ENCODE results near the gene EYS. TPM values are rescaled to one million over a fixed set of nuclear protein-coding genes. Genes with fewer than 3 reads are reported as not detected.

EYS gene
- total RNA-seq, 4 donors from 2014 or later: under 0.01 TPM; not detected in 3

DNA sequence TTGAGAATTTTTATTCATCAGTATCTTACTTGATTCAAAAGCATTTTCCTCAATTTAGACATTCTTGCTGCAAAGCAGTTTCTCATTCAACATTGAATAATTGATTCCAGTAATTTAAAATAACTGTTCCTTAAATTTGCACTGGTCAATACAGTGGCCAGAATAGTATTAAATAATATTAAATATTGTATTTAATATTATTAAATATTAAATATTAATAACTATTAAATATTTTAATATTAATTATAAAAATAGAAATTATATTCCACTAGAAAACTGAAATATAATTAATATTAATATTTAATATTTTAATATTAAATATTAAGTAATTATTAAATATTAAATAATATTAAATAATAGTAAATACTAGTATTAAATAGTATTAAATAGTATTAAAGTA, 758.8 kb downstream of the EYS start:
- no peaks in the 10 kb centered on the region for H3K4me1 ChIP-seq
- intact Hi-C loops (cut with DNase I): no loop called here
- H3K4me3 ChIP-seq: no peak overlapping the region
- TF ChIP-seq EP300 (IDR thresholded peaks at IDR 0.05) (no peak), POLR2A (IDR thresholded peaks at IDR 0.05; ENCODE audit: low read depth) (no peak), CTCF (IDR thresholded peaks at IDR 0.05) (no peak), POLR2AphosphoS5 (IDR thresholded peaks at IDR 0.05) (no peak)
- H3K9me3 ChIP-seq: no peaks in the 10 kb centered on the region
- no peaks in the 10 kb centered on the region for H3K27me3 ChIP-seq
- H3K27ac ChIP-seq (replicated peaks in 1 of 4): no peak overlapping the region
- DNase-seq (ENCODE audit: extremely low spot score): no peak
- H3K36me3 ChIP-seq: no peaks in the 10 kb centered on the region

GRCh38 chr6:64945450-64945849, 761.6 kb downstream of the EYS start:
- H3K4me3 ChIP-seq: no peak overlapping the region
- no peaks in the 10 kb centered on the region for H3K4me1 ChIP-seq
- no peaks in the 10 kb centered on the region for H3K27me3 ChIP-seq
- no peaks in the 10 kb centered on the region for H3K9me3 ChIP-seq
- H3K27ac ChIP-seq (replicated peaks in 1 of 4): no peak overlapping the region
- WGBS: 92% methylated on average over 2 of the region's 2 CpGs
- DNase-seq (ENCODE audit: extremely low spot score): no peak
- H3K36me3 ChIP-seq: no peaks in the 10 kb centered on the region
- TF ChIP-seq EP300 (IDR thresholded peaks at IDR 0.05) (no peak), CTCF (IDR thresholded peaks at IDR 0.05) (no peak), POLR2AphosphoS5 (IDR thresholded peaks at IDR 0.05) (no peak), POLR2A (IDR thresholded peaks at IDR 0.05; ENCODE audit: low read depth) (no peak)
- intact Hi-C loops (cut with DNase I): no loop called here

DNA sequence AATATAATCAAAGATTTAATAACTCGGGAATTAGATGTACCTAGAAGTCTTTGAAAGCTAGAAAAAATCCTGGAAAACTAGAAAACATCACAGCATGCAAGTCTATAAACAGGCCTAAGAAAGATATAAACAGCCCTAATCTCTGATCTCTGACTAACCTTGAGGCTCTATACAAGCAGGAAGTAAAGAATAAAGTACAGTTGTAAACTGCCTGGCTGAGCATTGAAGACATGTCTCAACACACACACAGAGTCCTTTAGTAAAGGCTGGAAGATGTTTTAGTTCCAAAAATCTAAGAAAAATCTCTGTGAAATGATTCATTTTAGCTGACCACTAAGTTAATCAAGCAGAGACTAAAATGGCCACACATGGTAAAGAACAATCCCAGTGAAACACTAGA, 774.5 kb downstream of the EYS start:
- Histone ChIP-seq H3K4me1 (no peaks in the 10 kb centered on the region), H3K27me3 (no peaks in the 10 kb centered on the region), H3K27ac (replicated peaks in 1 of 4) (no peak overlapping the region), H3K4me3 (no peak overlapping the region), H3K9me3 (no peaks in the 10 kb centered on the region), H3K36me3 (no peaks in the 10 kb centered on the region)
- WGBS: 91% methylated on average over 1 of the region's 1 CpG
- DNase-seq (ENCODE audit: extremely low spot score): no peak
- intact Hi-C loops (cut with DNase I): no loop called here
- TF ChIP-seq POLR2AphosphoS5 (IDR thresholded peaks at IDR 0.05): no peak
- TF ChIP-seq POLR2A (IDR thresholded peaks at IDR 0.05; ENCODE audit: low read depth): no peak
- no peak for TF ChIP-seq EP300 (IDR thresholded peaks at IDR 0.05)
- TF ChIP-seq CTCF (IDR thresholded peaks at IDR 0.05): no peak

GRCh38 chr6:64930681-64931080, 776.3 kb downstream of the EYS start:
- H3K27ac ChIP-seq (replicated peaks in 1 of 4): no peak overlapping the region
- H3K9me3 ChIP-seq: no peaks in the 10 kb centered on the region
- no peaks in the 10 kb centered on the region for H3K36me3 ChIP-seq
- intact Hi-C loops (cut with DNase I): no loop called here
- no peak overlapping the region for H3K4me3 ChIP-seq
- 67% methylated on average over 2 of the region's 2 CpGs for WGBS
- H3K4me1 ChIP-seq: no peaks in the 10 kb centered on the region
- TF ChIP-seq CTCF (IDR thresholded peaks at IDR 0.05): no peak
- TF ChIP-seq EP300 (IDR thresholded peaks at IDR 0.05): no peak
- TF ChIP-seq POLR2AphosphoS5 (IDR thresholded peaks at IDR 0.05): no peak
- no peaks in the 10 kb centered on the region for H3K27me3 ChIP-seq
- DNase-seq (ENCODE audit: extremely low spot score): no peak

DNA sequence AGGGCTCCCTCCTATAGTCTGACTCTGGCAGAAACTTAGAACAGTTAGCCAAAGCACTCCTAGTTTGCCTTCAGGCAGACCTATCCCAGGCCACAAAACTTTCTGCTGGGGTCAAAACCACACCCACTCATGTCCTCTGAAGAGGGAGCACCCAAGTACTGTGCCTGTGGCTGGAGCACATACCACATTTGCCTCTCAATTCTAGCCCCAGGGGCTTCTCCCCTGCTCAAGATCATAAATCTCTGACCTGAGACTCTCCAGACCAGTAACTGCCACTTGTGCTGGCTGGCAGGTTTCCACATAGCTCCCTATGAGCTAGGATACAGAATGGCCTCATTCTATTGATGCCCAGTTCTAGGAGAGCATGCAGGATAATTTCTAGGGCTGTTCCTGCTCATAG, 781.0 kb downstream of the EYS start:
- intact Hi-C loops (cut with DNase I): no loop called here
- Histone ChIP-seq H3K36me3 (no peaks in the 10 kb centered on the region), H3K27ac (replicated peaks in 1 of 4) (no peak overlapping the region), H3K27me3 (no peaks in the 10 kb centered on the region), H3K9me3 (no peaks in the 10 kb centered on the region), H3K4me1 (no peaks in the 10 kb centered on the region), H3K4me3 (no peak overlapping the region)
- TF ChIP-seq POLR2AphosphoS5 (IDR thresholded peaks at IDR 0.05): no peak
- TF ChIP-seq CTCF (IDR thresholded peaks at IDR 0.05): no peak
- no peak for TF ChIP-seq POLR2A (IDR thresholded peaks at IDR 0.05; ENCODE audit: low read depth)
- TF ChIP-seq EP300 (IDR thresholded peaks at IDR 0.05): no peak
- no peak for DNase-seq (ENCODE audit: extremely low spot score)
